ENCODE measurements around the gene RAC2. TPM values are rescaled to one million over a fixed set of nuclear protein-coding genes. Genes with fewer than 3 reads are reported as not detected.
A peak's percentile ranks its signal among the peaks of the same experiment; 100 is the strongest.

The RAC2 gene
- total and polyA plus RNA-seq, 2 of the 8 experiments (the other 6 are each of a cell fraction or from before 2014, with no cell fraction given), result 2.3 to 4.3 TPM

GRCh38 chr22:37212174-37212906, 31.7 kb downstream of the RAC2 start, which contains the start of gene SSTR3 (continued):
- no peak for TF ChIP-seq RXRA (IDR thresholded peaks at IDR 0.05; ENCODE audit: insufficient read depth, low read depth, low read length)
- TF ChIP-seq EZH2 (IDR thresholded peaks at IDR 0.05; ENCODE audit: low read depth, low read length, severe bottlenecking), result no peak
- peak; percentile 44; the same call in 1 of the 2 replicates for TF ChIP-seq RFX5 (IDR thresholded peaks at IDR 0.05; ENCODE audit: borderline replicate concordance, low read depth, low read length)
- TF ChIP-seq SIRT6 (IDR thresholded peaks at IDR 0.05; ENCODE audit: low read length), result no peak
- TF ChIP-seq ATF2 (IDR thresholded peaks at IDR 0.05; ENCODE audit: low read length), result no peak
- no peak for TF ChIP-seq FOSL1 (IDR thresholded peaks at IDR 0.05; ENCODE audit: insufficient read depth, low read depth, low read length)
- no peak for TF ChIP-seq SP1 (IDR thresholded peaks at IDR 0.05; ENCODE audit: low read depth, low read length)
- TF ChIP-seq CTCF (IDR thresholded peaks at IDR 0.05; ENCODE audit: control extremely low read depth in 1 of 3, insufficient read depth in 1 of 3, low read depth in 1 of 3, low read length in 3 of 3), result no peak
- no peak for TF ChIP-seq CTBP2 (IDR thresholded peaks at IDR 0.05; ENCODE audit: borderline replicate concordance, insufficient read depth, insufficient read length, low read length)
- no peak for TF ChIP-seq SIX5 (IDR thresholded peaks at IDR 0.05; ENCODE audit: low read depth, low read length)
- no peak for TF ChIP-seq CEBPB (IDR thresholded peaks at IDR 0.05; ENCODE audit: low read depth, low read length)
- TF ChIP-seq SP2 (IDR thresholded peaks at IDR 0.05; ENCODE audit: low read length), result no peak
- peak; percentile 61 for TF ChIP-seq EGR1 (IDR thresholded peaks at IDR 0.05; ENCODE audit: borderline replicate concordance, low read depth, low read length)
- no peak for TF ChIP-seq ZNF274 (IDR thresholded peaks at IDR 0.05; ENCODE audit: borderline replicate concordance, extremely low read depth, low read length)
- no peak for TF ChIP-seq SP4 (IDR thresholded peaks at IDR 0.05; ENCODE audit: low read length)
